Endothelial cell of umbilical vein (primary cell): ENCODE measurements around the gene HDDC2. TPM values are rescaled to one million over a fixed set of nuclear protein-coding genes. Genes with fewer than 3 reads are reported as not detected.

Experiments
- BruUV-seq: library from RNA; stranded (reverse); fragments of 400-500 nt; replicated peaks from 2 replicates; lab custom pipeline; 2021; lab: Mats Ljungman, UMichigan
- CTCF ChIA-PET: fragments of 300-600, 350-600 bp; sonication (Branson Sonifier 250); formaldehyde crosslinking; loops from one replicate; lab custom pipeline; 2021; ENCODE audit warnings: antibody characterized with exemption, inconsistent platforms; lab: Charles Lee
- POLR2A ChIA-PET: fragments of 300-600, 350-600 bp; sonication (Branson Sonifier 250); formaldehyde crosslinking; loops from one replicate; lab custom pipeline; 2021; ENCODE audit warnings: antibody characterized with exemption, inconsistent platforms; lab: Charles Lee
- DNase-seq: peaks from one replicate; pipeline ENCODE4 v3.0.0-alpha.2; 2011; ENCODE audit warnings: low read depth, low spot score
- FAIRE-seq: peaks from 2 replicates; lab custom pipeline; 2011; peaks lifted over from hg19 to GRCh38; lab: Jason Lieb, UNC
- H2AFZ ChIP-seq: 2 replicates; pipeline ENCODE4 v1.6.0; 2012; ENCODE audit warnings: low read depth, low read length, control low read depth, inconsistent platforms
- H3K27ac ChIP-seq: 2 replicates; pipeline ENCODE4 v1.5.1; 2011; ENCODE audit warnings: low read depth, mild to moderate bottlenecking, control low read depth, low read length, moderate library complexity; ENCODE audit not compliant: insufficient read depth
- H3K27me3 ChIP-seq, 2 experiments: 2 replicates each; pipeline versions ENCODE4 v1.6.0 to v1.6.1; 2011; ENCODE audit warnings: low read length in 2 of 2, mixed read lengths in 1 of 2; ENCODE audit not compliant: control insufficient read depth in 2 of 2, insufficient read depth in 2 of 2
- H3K36me3 ChIP-seq, 2 experiments: 2 replicates in 1 of 2; 3 replicates in 1 of 2; pipeline ENCODE4 v1.5.1; 2011; ENCODE audit warnings: low read length in 2 of 2, mild to moderate bottlenecking in 1 of 2, moderate library complexity in 1 of 2; ENCODE audit not compliant: control insufficient read depth in 2 of 2, insufficient read depth in 2 of 2; ENCODE audit errors: extremely low read depth in 1 of 2
- H3K4me1 ChIP-seq: 3 replicates; pipeline ENCODE4 v1.5.1; 2011; ENCODE audit warnings: mild to moderate bottlenecking, low read length; ENCODE audit not compliant: control insufficient read depth, insufficient read depth; ENCODE audit errors: extremely low read depth
- H3K4me2 ChIP-seq: 2 replicates; pipeline ENCODE4 v1.6.1; 2011; ENCODE audit warnings: low read length, control low read depth, mixed read lengths; ENCODE audit not compliant: insufficient read depth
- H3K4me3 ChIP-seq, 3 experiments: fragments of 200-600 bp in 1 of 3; sonication (generic), shearing (Covaris generic) in 1 of 3; replicated peaks in 1 of 3; 2 replicates each; pipeline ENCODE4 v1.5.1; 2011 to 2016; ENCODE audit warnings: control low read depth in 3 of 3, low read length in 3 of 3, mild to moderate bottlenecking in 2 of 3, inconsistent platforms in 1 of 3, low read depth in 1 of 3, moderate library complexity in 1 of 3; ENCODE audit not compliant: insufficient read depth in 1 of 3
- H3K79me2 ChIP-seq: 2 replicates; pipeline ENCODE4 v1.6.0; 2012; ENCODE audit warnings: low read length, inconsistent platforms; ENCODE audit not compliant: control insufficient read depth, insufficient read depth
- H3K9ac ChIP-seq: replicated peaks from 2 replicates; pipeline ENCODE3; 2011; ENCODE audit warnings: low read length, control low read depth; ENCODE audit not compliant: insufficient read depth; ENCODE audit errors: extremely low read depth
- H3K9me1 ChIP-seq: replicated peaks from 3 replicates; pipeline ENCODE4 v1.6.0; 2011; ENCODE audit warnings: mild to moderate bottlenecking, low read length; ENCODE audit not compliant: control insufficient read depth, insufficient read depth; ENCODE audit errors: extremely low read depth
- H3K9me3 ChIP-seq: replicated peaks from 2 replicates; pipeline ENCODE4 v1.5.1; 2012; ENCODE audit warnings: low read length, inconsistent platforms; ENCODE audit not compliant: control insufficient read depth, insufficient read depth
- H4K20me1 ChIP-seq: replicated peaks from 2 replicates; pipeline ENCODE3; 2011; ENCODE audit warnings: mild to moderate bottlenecking, low read length; ENCODE audit not compliant: control insufficient read depth, insufficient read depth; ENCODE audit errors: extremely low read depth
- EZH2 ChIP-seq: IDR thresholded peaks from 2 replicates; pipeline ENCODE4 v1.6.1; 2012; ENCODE audit warnings: borderline replicate concordance, low read depth, mild to moderate bottlenecking, moderate library complexity, low read length, inconsistent platforms; ENCODE audit not compliant: severe bottlenecking
- FOS ChIP-seq: IDR thresholded peaks from 2 replicates; pipeline ENCODE4 v1.6.1; 2011; ENCODE audit warnings: mild to moderate bottlenecking, low read length, moderate library complexity, borderline replicate concordance; ENCODE audit not compliant: insufficient read depth
- GATA2 ChIP-seq: IDR thresholded peaks from 2 replicates; pipeline ENCODE4 v1.7.0; 2011; ENCODE audit warnings: low read depth, mild to moderate bottlenecking, moderate library complexity, mixed read lengths, low read length; ENCODE audit not compliant: insufficient read length, insufficient read depth
- JUN ChIP-seq: IDR thresholded peaks from 2 replicates; pipeline ENCODE4 v1.6.1; 2011; ENCODE audit warnings: borderline replicate concordance, low read depth; ENCODE audit not compliant: insufficient read length, insufficient read depth
- MAX ChIP-seq: IDR thresholded peaks from 2 replicates; pipeline ENCODE4 v1.6.1; 2011; ENCODE audit not compliant: insufficient read depth, insufficient read length
- MYC ChIP-seq: IDR thresholded peaks from one replicate; pipeline ENCODE4 v1.6.1; 2011; ENCODE audit warnings: mild to moderate bottlenecking, low read depth, low read length
- POLR2A ChIP-seq: IDR thresholded peaks from 2 replicates; pipeline ENCODE4 v1.6.1; 2012; ENCODE audit warnings: low read depth, mild to moderate bottlenecking, control low read depth, low read length
- POLR2AphosphoS5 ChIP-seq: IDR thresholded peaks from 2 replicates; pipeline ENCODE4 v1.6.1; 2012; ENCODE audit warnings: low read depth, mild to moderate bottlenecking, control low read depth, low read length, moderate library complexity; ENCODE audit not compliant: insufficient read depth
- dilution Hi-C: fragments of 300-500 bp; cut with MboI; formaldehyde crosslinking; loops from one replicate; pipeline ENCODE4 v1.15.0; 2019; ENCODE audit warnings: low sequenced_read_pairs; ENCODE audit not compliant: extremely low pct_ligation_motif_present
- intact Hi-C: fragments of 100-400 bp; cut with micrococcal nuclease; formaldehyde crosslinking; loops from one replicate; pipeline ENCODE4 v1.10.0; 2022
- polyA plus RNA-seq, 4 experiments: library from polyadenylated mRNA; depleted of rRNA in 3 of 4; stranded (reverse) in 3 of 4; unstranded in 1 of 4; fragments of >200 nt; gene quantifications; 2 replicates each; pipeline versions ENCODE4 v1.2.1 to v1.2.3, GENCODE V29; 2011 to 2012; ENCODE audit warnings: missing spikeins in 1 of 4
- total RNA-seq: library from RNA; stranded (reverse); gene quantifications from 2 replicates; pipeline ENCODE4 v1.2.3, GENCODE V29; 2021
- TF ChIP-seq, protein P1 (sequence below), 2 donors: IDR thresholded peaks; 1 replicate in 1 of 2; 2 replicates in 1 of 2; pipeline ENCODE4 v1.5.1; 2011; ENCODE audit warnings: low read length in 2 of 2, mild to moderate bottlenecking in 2 of 2, moderate library complexity in 2 of 2, control low read depth in 1 of 2, inconsistent platforms in 1 of 2, low read depth in 1 of 2; ENCODE audit not compliant: insufficient read depth in 1 of 2; ENCODE audit errors: extremely low read depth in 1 of 2

Gene HDDC2
- total and polyA plus RNA-seq, 2 donors (not counting 3 experiments of a cell fraction or from before 2014, with no cell fraction given), result 12.6 to 13.6 TPM

DNA sequence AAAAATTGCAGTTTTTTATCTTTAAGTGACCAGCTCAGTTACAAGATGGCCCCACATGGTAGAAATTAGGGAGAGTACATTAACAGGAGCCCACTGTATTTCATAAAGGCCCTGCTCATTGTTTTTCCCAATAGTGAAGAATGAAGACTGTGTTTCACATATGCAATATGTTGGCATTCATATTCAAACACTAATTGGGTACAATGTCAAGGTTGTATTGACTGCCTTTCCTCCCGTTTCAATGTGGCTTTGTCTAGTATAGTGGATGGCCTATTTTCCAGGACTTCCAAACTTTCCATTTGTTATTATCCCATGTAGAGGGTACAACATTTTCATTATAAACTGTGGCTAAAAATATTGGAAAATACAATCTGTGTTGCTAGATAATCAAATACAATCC lies 51.3 kb downstream of the HDDC2 start:
- no peak overlapping the region for H3K4me2 ChIP-seq
- DNase-seq, result no peak
- BruUV-seq, result no TSS peak
- H3K9me3 ChIP-seq, result no peaks in the 10 kb centered on the region
- H3K9me1 ChIP-seq, result no peaks in the 10 kb centered on the region
- H3K4me3 ChIP-seq, result no peak overlapping the region
- FAIRE-seq, result no peak
- H3K27ac ChIP-seq, result no peak overlapping the region
- dilution Hi-C loops (no loop called here), intact Hi-C loops (no loop called here)
- no peak overlapping the region for H2AFZ ChIP-seq
- TF ChIP-seq MYC, result no peak
- no peak for TF ChIP-seq EZH2
- TF ChIP-seq GATA2, result no peak
- no peaks in the 10 kb centered on the region for H3K36me3 ChIP-seq
- no peaks in the 10 kb centered on the region for H3K79me2 ChIP-seq
- no peaks in the 10 kb centered on the region for H3K27me3 ChIP-seq
- H3K4me1 ChIP-seq, result no peaks in the 10 kb centered on the region
- CTCF ChIA-PET, result interaction anchor here (1.0 to 1.5 kb wide), 3 partner anchors 9 to 59 kb away, joined by 3 to 6 read pairs (median 3); no protein-coding TSS in a partner anchor
- H4K20me1 ChIP-seq, result no peaks in the 10 kb centered on the region
- POLR2A ChIA-PET, result no interaction called here
- no peak overlapping the region for H3K9ac ChIP-seq

- TF ChIP-seq GATA2 (no peak), MAX (no peak), POLR2AphosphoS5 (no peak), FOS (no peak), EZH2 (no peak), JUN (no peak), MYC (no peak), POLR2A (no peak)
- TF ChIP-seq, protein P1, sequence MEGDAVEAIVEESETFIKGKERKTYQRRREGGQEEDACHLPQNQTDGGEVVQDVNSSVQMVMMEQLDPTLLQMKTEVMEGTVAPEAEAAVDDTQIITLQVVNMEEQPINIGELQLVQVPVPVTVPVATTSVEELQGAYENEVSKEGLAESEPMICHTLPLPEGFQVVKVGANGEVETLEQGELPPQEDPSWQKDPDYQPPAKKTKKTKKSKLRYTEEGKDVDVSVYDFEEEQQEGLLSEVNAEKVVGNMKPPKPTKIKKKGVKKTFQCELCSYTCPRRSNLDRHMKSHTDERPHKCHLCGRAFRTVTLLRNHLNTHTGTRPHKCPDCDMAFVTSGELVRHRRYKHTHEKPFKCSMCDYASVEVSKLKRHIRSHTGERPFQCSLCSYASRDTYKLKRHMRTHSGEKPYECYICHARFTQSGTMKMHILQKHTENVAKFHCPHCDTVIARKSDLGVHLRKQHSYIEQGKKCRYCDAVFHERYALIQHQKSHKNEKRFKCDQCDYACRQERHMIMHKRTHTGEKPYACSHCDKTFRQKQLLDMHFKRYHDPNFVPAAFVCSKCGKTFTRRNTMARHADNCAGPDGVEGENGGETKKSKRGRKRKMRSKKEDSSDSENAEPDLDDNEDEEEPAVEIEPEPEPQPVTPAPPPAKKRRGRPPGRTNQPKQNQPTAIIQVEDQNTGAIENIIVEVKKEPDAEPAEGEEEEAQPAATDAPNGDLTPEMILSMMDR (IDR thresholded peaks at IDR 0.05; ENCODE audit: extremely low read depth in 1 of 2, insufficient read depth in 1 of 2, low read depth in 1 of 2, low read length in 2 of 2), result no peak
Measured at GRCh38 chr6:125248136-125248535, 53.6 kb downstream of the HDDC2 start.

More at GRCh38 chr6:125248136-125248535, 53.6 kb downstream of the HDDC2 start:
- peaks cover 0 to 2% of the 10 kb centered on the region in 2 experiments for H3K27me3 ChIP-seq
- H3K9me1 ChIP-seq, result no peaks in the 10 kb centered on the region
- H3K9me3 ChIP-seq, result no peaks in the 10 kb centered on the region
- no peaks in the 10 kb centered on the region for H3K79me2 ChIP-seq
- H3K4me1 ChIP-seq, result no peaks in the 10 kb centered on the region
- POLR2A ChIA-PET, result no interaction called here
- H3K4me3 ChIP-seq, result no peak overlapping the region
- CTCF ChIA-PET, result interaction anchor here (1.0 kb wide), 1 partner anchor 56 kb away, joined by 3 read pairs; no protein-coding TSS in a partner anchor
- DNase-seq, result no peak
- dilution Hi-C loops (no loop called here), intact Hi-C loops (no loop called here)
- no TSS peak for BruUV-seq
- no peaks in the 10 kb centered on the region for H3K36me3 ChIP-seq
- H3K4me2 ChIP-seq, result no peak overlapping the region
- H3K9ac ChIP-seq, result no peak overlapping the region
- H2AFZ ChIP-seq, result no peak overlapping the region
- no peaks in the 10 kb centered on the region for H4K20me1 ChIP-seq
- no peak overlapping the region for H3K27ac ChIP-seq
- no peak for FAIRE-seq
